H1 (cell line): Measurements from ENCODE around the gene NBDY. TPM values are rescaled to one million over a fixed set of nuclear protein-coding genes. Genes with fewer than 3 reads are reported as not detected.

ENCODE experiments used
- CTCF ChIA-PET: fragments of 300-600 bp; sonication (Branson Sonifier 250); formaldehyde crosslinking; loops from one replicate; lab custom pipeline; 2021; ENCODE audit not compliant: partially characterized antibody; lab: Charles Lee
- POLR2A ChIA-PET: fragments of 300-600 bp; sonication (Branson Sonifier 250); formaldehyde crosslinking; loops from one replicate; lab custom pipeline; 2021; ENCODE audit warnings: inconsistent platforms; ENCODE audit not compliant: partially characterized antibody; lab: Charles Lee
- DNase-seq, 2 experiments: peaks; one replicate each; pipeline versions ENCODE4 v3.0.0 to v3.0.0-alpha.2; 2010 to 2022; ENCODE audit warnings: low spot score in 2 of 2, low read depth in 1 of 2, mixed read lengths in 1 of 2
- FAIRE-seq: peaks from 2 replicates; lab custom pipeline; 2011; peaks lifted over from hg19 to GRCh38; lab: Jason Lieb, UNC
- H2AFZ ChIP-seq: 2 replicates; pipeline ENCODE4 v1.8.1; 2012; ENCODE audit warnings: low read length, inconsistent platforms
- H2AK5ac ChIP-seq: 2 replicates; pipeline ENCODE4 v1.6.1; 2013; ENCODE audit warnings: low read depth, low read length
- H2BK120ac ChIP-seq: replicated peaks from 2 replicates; pipeline ENCODE3; 2013; ENCODE audit warnings: low read depth, low read length, inconsistent platforms
- H2BK12ac ChIP-seq: 2 replicates; pipeline ENCODE4 v1.6.1; 2013; ENCODE audit warnings: low read depth, low read length
- H2BK15ac ChIP-seq: 2 replicates; pipeline ENCODE4 v1.6.1; 2013; ENCODE audit warnings: low read length
- H2BK20ac ChIP-seq: 2 replicates; pipeline ENCODE4 v1.6.1; 2013; ENCODE audit warnings: low read length
- H2BK5ac ChIP-seq: 2 replicates; pipeline ENCODE4 v1.6.1; 2013; ENCODE audit warnings: low read depth, low read length
- H3K14ac ChIP-seq: 2 replicates; pipeline ENCODE4 v1.6.1; 2013; ENCODE audit warnings: inconsistent platforms; ENCODE audit not compliant: insufficient read length
- H3K18ac ChIP-seq: 2 replicates; pipeline ENCODE4 v1.6.1; 2013; ENCODE audit warnings: low read length; ENCODE audit errors: extremely low read depth
- H3K23ac ChIP-seq: 2 replicates; pipeline ENCODE4 v1.6.1; 2013; ENCODE audit warnings: inconsistent platforms; ENCODE audit not compliant: insufficient read length
- H3K23me2 ChIP-seq: 2 replicates; pipeline ENCODE4 v1.6.1; 2013; ENCODE audit warnings: low read depth, low read length
- H3K27ac ChIP-seq: 2 replicates; pipeline ENCODE4 v1.6.1; 2011; ENCODE audit warnings: low read depth, low read length, inconsistent platforms
- H3K27me3 ChIP-seq, 4 experiments: replicated peaks in 1 of 4; 1 replicate in 1 of 4; 2 replicates in 3 of 4; pipeline versions ENCODE4 v1.6.1 to v1.8.1; 2011 to 2013; ENCODE audit warnings: low read length in 3 of 4, mild to moderate bottlenecking in 3 of 4, inconsistent platforms in 2 of 4, mixed read lengths in 2 of 4, moderate library complexity in 1 of 4; ENCODE audit not compliant: control insufficient read depth in 3 of 4, insufficient read depth in 3 of 4; ENCODE audit errors: extremely low read depth in 1 of 4
- H3K36me3 ChIP-seq, 4 experiments: 2 replicates each; pipeline versions ENCODE4 v1.6.1 to v1.8.1; 2011 to 2013; ENCODE audit warnings: mild to moderate bottlenecking in 4 of 4, low read length in 3 of 4, moderate library complexity in 2 of 4, control low read depth in 1 of 4, inconsistent platforms in 1 of 4; ENCODE audit not compliant: insufficient read depth in 4 of 4, control insufficient read depth in 2 of 4
- H3K4ac ChIP-seq: replicated peaks from 2 replicates; pipeline ENCODE3; 2013; ENCODE audit warnings: low read length, low read depth, mixed read lengths, inconsistent platforms; ENCODE audit not compliant: insufficient read length
- H3K4me1 ChIP-seq, 4 experiments: replicated peaks in 1 of 4; 1 replicate in 1 of 4; 2 replicates in 3 of 4; pipeline versions ENCODE4 v1.6.1 to v1.8.1; 2011 to 2013; ENCODE audit warnings: low read length in 3 of 4, inconsistent platforms in 2 of 4, mixed read lengths in 1 of 4; ENCODE audit not compliant: insufficient read depth in 4 of 4, control insufficient read depth in 3 of 4
- H3K4me2 ChIP-seq, 2 experiments: 2 replicates each; pipeline versions ENCODE4 v1.6.1 to v1.8.1; 2011 to 2013; ENCODE audit warnings: low read depth in 2 of 2, low read length in 2 of 2, control low read depth in 1 of 2, inconsistent platforms in 1 of 2, mild to moderate bottlenecking in 1 of 2; ENCODE audit not compliant: insufficient read depth in 1 of 2
- H3K4me3 ChIP-seq, 4 experiments: fragments of 200-600, 300-600 bp in 1 of 4; sonication (generic), shearing (Covaris generic), sonication (Bioruptor Twin) in 1 of 4; 2 replicates each; pipeline versions ENCODE4 v1.5.1 to v1.8.1; 2011 to 2016; ENCODE audit warnings: low read length in 4 of 4, low read depth in 3 of 4, control low read depth in 2 of 4, inconsistent platforms in 2 of 4, mild to moderate bottlenecking in 2 of 4, mixed read lengths in 1 of 4, moderate library complexity in 1 of 4; ENCODE audit not compliant: insufficient read depth in 2 of 4; ENCODE audit errors: extremely low read depth in 1 of 4
- H3K56ac ChIP-seq: replicated peaks from 2 replicates; pipeline ENCODE3; 2013; ENCODE audit warnings: low read depth, mild to moderate bottlenecking, mixed read lengths, low read length, inconsistent platforms; ENCODE audit not compliant: insufficient read length
- H3K79me1 ChIP-seq: 2 replicates; pipeline ENCODE4 v1.6.1; 2013; ENCODE audit warnings: low read depth, low read length, control low read depth
- H3K79me2 ChIP-seq, 2 experiments: 2 replicates each; pipeline versions ENCODE4 v1.6.1 to v1.8.1; 2012 to 2013; ENCODE audit warnings: low read length in 2 of 2, mild to moderate bottlenecking in 2 of 2, inconsistent platforms in 1 of 2; ENCODE audit not compliant: insufficient read depth in 2 of 2, control insufficient read depth in 1 of 2
- H3K9ac ChIP-seq, 4 experiments: replicated peaks in 1 of 4; 1 replicate in 1 of 4; 2 replicates in 3 of 4; pipeline versions ENCODE4 v1.6.1 to v1.8.1; 2011 to 2013; ENCODE audit warnings: low read depth in 3 of 4, low read length in 3 of 4, control low read depth in 2 of 4, mild to moderate bottlenecking in 2 of 4, moderate library complexity in 2 of 4, inconsistent platforms in 1 of 4; ENCODE audit errors: extremely low read depth in 1 of 4
- H3K9me3 ChIP-seq, 2 experiments: 2 replicates each; pipeline versions ENCODE4 v1.6.1 to v1.8.1; 2012 to 2013; ENCODE audit warnings: mild to moderate bottlenecking in 2 of 2, moderate library complexity in 2 of 2, control low read depth in 1 of 2, inconsistent platforms in 1 of 2, low read depth in 1 of 2, low read length in 1 of 2, mixed read lengths in 1 of 2; ENCODE audit not compliant: insufficient read depth in 2 of 2
- H4K20me1 ChIP-seq, 2 experiments: replicated peaks in 1 of 2; 2 replicates each; pipeline versions ENCODE3 to v1.8.1; 2011 to 2013; ENCODE audit warnings: inconsistent platforms in 2 of 2, low read length in 2 of 2, mild to moderate bottlenecking in 1 of 2; ENCODE audit not compliant: insufficient read depth in 2 of 2, control insufficient read depth in 1 of 2
- H4K5ac ChIP-seq: 2 replicates; pipeline ENCODE4 v1.6.1; 2013; ENCODE audit warnings: low read length, low read depth, mixed read lengths, inconsistent platforms; ENCODE audit not compliant: insufficient read length
- H4K8ac ChIP-seq: 2 replicates; pipeline ENCODE4 v1.8.0; 2013; ENCODE audit warnings: mild to moderate bottlenecking, moderate library complexity, low read length, inconsistent platforms; ENCODE audit not compliant: insufficient read depth; ENCODE audit errors: extremely low read depth
- H4K91ac ChIP-seq: replicated peaks from 2 replicates; pipeline ENCODE3; 2013; ENCODE audit warnings: low read length, mixed read lengths, inconsistent platforms; ENCODE audit not compliant: insufficient read length
- BACH1 ChIP-seq: IDR thresholded peaks from 2 replicates; pipeline ENCODE4 v1.6.1; 2012; ENCODE audit warnings: low read length, improper control_type of control experiment
- BCL11A ChIP-seq, 2 experiments: IDR thresholded peaks; one replicate each; pipeline ENCODE4 v1.6.1; 2011; ENCODE audit warnings: low read depth in 2 of 2, low read length in 2 of 2, mild to moderate bottlenecking in 2 of 2
- BRCA1 ChIP-seq: IDR thresholded peaks from 2 replicates; pipeline ENCODE4 v1.6.1; 2012; ENCODE audit warnings: low read depth, low read length, improper control_type of control experiment
- POLR2AphosphoS5 ChIP-seq: IDR thresholded peaks from 2 replicates; pipeline ENCODE4 v1.6.1; 2011; ENCODE audit warnings: low read depth, low read length
- SIX5 ChIP-seq: IDR thresholded peaks from 2 replicates; pipeline ENCODE4 v1.6.1; 2011; ENCODE audit warnings: mild to moderate bottlenecking, low read depth, low read length
- WGBS, 2 experiments: shearing (Covaris generic) in 1 of 2; methylation state at CpG; one replicate each; pipeline versions ENCODE4 v1.1.6 to v1.1.7; 2013 to 2015; ENCODE audit warnings: low lambda C conversion rate in 2 of 2, mixed read lengths in 2 of 2, inconsistent platforms in 1 of 2, low coverage in 1 of 2, missing lambda C conversion rate in 1 of 2; ENCODE audit not compliant: insufficient replicate concordance in 2 of 2, insufficient coverage in 1 of 2, insufficient read length in 1 of 2; ENCODE audit errors: extremely low coverage in 1 of 2, missing lambda C conversion rate in 1 of 2; 5-methylcytosine and 5-hydroxymethylcytosine counted together
- polyA plus RNA-seq, 7 experiments: library from polyadenylated mRNA; depleted of rRNA in 3 of 7; stranded (reverse) in 5 of 7; unstranded in 2 of 7; fragments of >200 nt in 5 of 7; fragments of 200-250 nt in 2 of 7; gene quantifications; 1 replicate in 5 of 7; 2 replicates in 1 of 7; 4 replicates in 1 of 7; pipeline versions ENCODE4 v1.2.1 to v1.2.3, GENCODE V29; 2011 to 2013; ENCODE audit warnings: missing spikeins in 2 of 7, mixed read lengths in 2 of 7
- total RNA-seq: library from RNA; stranded (reverse); fragmentation: NEBNext Ultra II Directional; extraction: Animal tissue kit (Norgen Biotek cat#: 25700); gene quantifications from 2 replicates; pipeline ENCODE4 v1.2.1, GENCODE V29; 2021

Gene NBDY
- total and polyA plus RNA-seq, 2 of the 8 experiments (the other 6 are each of a cell fraction or from before 2014, with no cell fraction given) = 42.3 to 57.8 TPM

DNA sequence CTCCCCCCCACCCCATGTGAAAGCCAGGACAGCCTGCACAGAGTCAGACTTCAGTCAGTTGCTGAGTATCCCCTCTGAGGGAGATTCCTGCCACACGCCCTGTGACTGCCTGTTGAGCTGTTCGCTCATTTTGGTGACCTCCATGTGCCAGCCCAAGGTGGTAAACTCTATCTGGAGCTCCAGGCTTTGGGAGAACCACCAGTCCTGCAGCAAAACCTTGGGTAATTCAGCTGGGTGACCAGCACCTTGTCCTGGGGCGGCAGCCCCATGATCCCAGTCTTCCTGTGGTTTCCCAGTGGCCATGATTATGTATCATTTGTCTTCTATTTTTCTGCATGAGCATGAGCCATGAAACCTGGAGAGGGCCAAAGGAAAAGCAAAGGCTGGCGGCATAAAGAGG is 73.4 kb downstream of the NBDY start:
- no peak overlapping the region for H3K23ac ChIP-seq
- H4K91ac ChIP-seq = no peak overlapping the region
- H3K9me3 ChIP-seq = no peaks in the 10 kb centered on the region
- peaks cover 0 to 3% (median 0%) of the 10 kb centered on the region in 4 experiments; a peak in 1 of 7 replicates for H3K4me1 ChIP-seq
- no peaks in the 10 kb centered on the region for H3K23me2 ChIP-seq
- H3K9ac ChIP-seq = no peak overlapping the region
- FAIRE-seq (no peak), DNase-seq (no peak)
- H3K36me3 ChIP-seq = no peaks in the 10 kb centered on the region; a peak in 1 of 8 replicates
- H3K18ac ChIP-seq = no peak overlapping the region
- no peaks in the 10 kb centered on the region for H3K27me3 ChIP-seq
- H3K4me2 ChIP-seq = no peak overlapping the region
- 89% methylated on average over 3 of the region's 4 CpGs; no CpG with 5 or more reads in 1 of the 2 experiments for WGBS, 2 experiments
- no peak overlapping the region for H2BK15ac ChIP-seq
- H2BK20ac ChIP-seq = no peak overlapping the region
- no peak overlapping the region for H4K5ac ChIP-seq
- no peak overlapping the region for H2BK12ac ChIP-seq
- H3K79me1 ChIP-seq = no peaks in the 10 kb centered on the region; the same call in 1 of the 2 replicates
- CTCF ChIA-PET = interaction anchor here (0.9 to 2.0 kb wide), 2 partner anchors 22 to 176 kb away, joined by 3 to 6 read pairs; no protein-coding TSS in a partner anchor
- H3K4me3 ChIP-seq = no peak overlapping the region
- no peak overlapping the region for H2AK5ac ChIP-seq
- no peak overlapping the region for H3K27ac ChIP-seq
- no peak overlapping the region for H3K56ac ChIP-seq
- no peak overlapping the region for H3K14ac ChIP-seq
- H3K79me2 ChIP-seq = no peaks in the 10 kb centered on the region; a peak in 1 of 4 replicates
- no peak overlapping the region for H2BK5ac ChIP-seq
- no peaks in the 10 kb centered on the region for H4K20me1 ChIP-seq
- no peak overlapping the region for H2AFZ ChIP-seq
- POLR2A ChIA-PET = interaction anchor here (0.8 kb wide), 1 partner anchor 9 kb away, joined by 3 read pairs; no protein-coding TSS in a partner anchor
- H4K8ac ChIP-seq = no peak overlapping the region
- no peak overlapping the region for H3K4ac ChIP-seq
- no peak overlapping the region for H2BK120ac ChIP-seq
- TF ChIP-seq SIX5 (no peak), POLR2AphosphoS5 (no peak), BCL11A (IDR thresholded peaks at IDR 0.05; ENCODE audit: low read depth in 2 of 2, low read length in 2 of 2) (no peak), BRCA1 (no peak), BACH1 (no peak)
